ENCODE results near the gene SPR.

The SPR gene

GRCh38 chr2:72883356-72883962 is 3.7 kb upstream of the SPR start:
- TF ChIP-seq EZH2phosphoT487 (IDR thresholded peaks at IDR 0.05; ENCODE audit: low read depth) (no peak), CTCF (IDR thresholded peaks at IDR 0.05; ENCODE audit: low read depth, low read length) (no peak)
- no peaks in the 10 kb centered on the region for H3K9me3 ChIP-seq (ENCODE audit: insufficient read depth, low read length)
- H3K9ac ChIP-seq (ENCODE audit: low read length): no peak overlapping the region
- no peaks in the 10 kb centered on the region for H3K36me3 ChIP-seq (replicated peaks; ENCODE audit: low read depth, low read length)
- peaks cover 23% of the 10 kb centered on the region for H3K27me3 ChIP-seq (ENCODE audit: low read depth, low read length)
- H2AFZ ChIP-seq (ENCODE audit: low read depth, low read length): no peak overlapping the region
- peaks cover 10% of the 10 kb centered on the region for H3K4me1 ChIP-seq (ENCODE audit: low read length)
- H4K20me1 ChIP-seq (ENCODE audit: insufficient read depth, low read length): 0 out of 2 replicates have a peak, but pooled peaks cover 4% of the 10 kb centered on the region
- no peak overlapping the region for H3K4me2 ChIP-seq (ENCODE audit: low read length)
- H3K4me3 ChIP-seq (ENCODE audit: low read length): no peak overlapping the region
- H3K79me2 ChIP-seq (ENCODE audit: low read length): peaks cover 6% of the 10 kb centered on the region
- H3K27ac ChIP-seq (ENCODE audit: low read length): no peak overlapping the region

- Histone ChIP-seq H3K36me3 (replicated peaks; ENCODE audit: low read depth, low read length) (peaks cover 5% of the 10 kb centered on the region), H3K79me2 (ENCODE audit: low read length) (peaks cover 7% of the 10 kb centered on the region), H3K27me3 (ENCODE audit: low read depth, low read length) (peaks cover 21% of the 10 kb centered on the region), H3K27ac (ENCODE audit: low read length) (no peak overlapping the region), H4K20me1 (ENCODE audit: insufficient read depth, low read length) (0 out of 2 replicates have a peak, but pooled peaks cover 7% of the 10 kb centered on the region), H3K4me2 (ENCODE audit: low read length) (peak overlapping the region; percentile 94), H3K9me3 (ENCODE audit: insufficient read depth, low read length) (no peaks in the 10 kb centered on the region), H3K9ac (ENCODE audit: low read length) (peak overlapping the region; percentile 78; the same call in 1 of the 2 replicates), H3K4me3 (ENCODE audit: low read length) (peak overlapping the region; percentile 92), H3K4me1 (ENCODE audit: low read length) (peaks cover 12% of the 10 kb centered on the region), H2AFZ (ENCODE audit: low read depth, low read length) (peak overlapping the region; percentile 89; the same call in 1 of the 2 replicates)
- TF ChIP-seq CTCF (IDR thresholded peaks at IDR 0.05; ENCODE audit: low read depth, low read length) (no peak), EZH2phosphoT487 (IDR thresholded peaks at IDR 0.05; ENCODE audit: low read depth) (no peak)
Measured at GRCh38 chr2:72886505-72887031, 640 bp upstream of the SPR start.

GRCh38 chr2:72887740-72888437 is 681 bp downstream of the SPR start:
- H3K27me3 ChIP-seq (ENCODE audit: low read depth, low read length): peaks cover 16% of the 10 kb centered on the region
- no peak overlapping the region for H3K27ac ChIP-seq (ENCODE audit: low read length)
- H3K4me1 ChIP-seq (ENCODE audit: low read length): peaks cover 13% of the 10 kb centered on the region
- peak overlapping the region; percentile 89 for H2AFZ ChIP-seq (ENCODE audit: low read depth, low read length)
- 0 out of 2 replicates have a peak, but pooled peaks cover 7% of the 10 kb centered on the region for H4K20me1 ChIP-seq (ENCODE audit: insufficient read depth, low read length)
- no peaks in the 10 kb centered on the region for H3K9me3 ChIP-seq (ENCODE audit: insufficient read depth, low read length)
- peak overlapping the region; percentile 78 for H3K9ac ChIP-seq (ENCODE audit: low read length)
- H3K79me2 ChIP-seq (ENCODE audit: low read length): peaks cover 7% of the 10 kb centered on the region
- peak overlapping the region; percentile 94 for H3K4me2 ChIP-seq (ENCODE audit: low read length)
- H3K36me3 ChIP-seq (replicated peaks; ENCODE audit: low read depth, low read length): peaks cover 9% of the 10 kb centered on the region
- TF ChIP-seq EZH2phosphoT487 (IDR thresholded peaks at IDR 0.05; ENCODE audit: low read depth): no peak
- peak; percentile 90 for TF ChIP-seq CTCF (IDR thresholded peaks at IDR 0.05; ENCODE audit: low read depth, low read length)
- peak overlapping the region; percentile 92 for H3K4me3 ChIP-seq (ENCODE audit: low read length)

Measured in OCI-LY3 (cell line).